ENCODE results near the gene SCUBE1. TPM values are rescaled to one million over a fixed set of nuclear protein-coding genes. Genes with fewer than 3 reads are reported as not detected.

Gene SCUBE1
- total RNA-seq, 4 donors from 2014 or later, result 0.78 to 3.5 (median 0.95) TPM

GRCh38 chr22:43202756-43203410 lies 140.3 kb downstream of the SCUBE1 start:
- Histone ChIP-seq H3K27me3 (no peaks in the 10 kb centered on the region), H3K27ac (no peak overlapping the region), H3K36me3 (no peaks in the 10 kb centered on the region), H3K9me3 (no peaks in the 10 kb centered on the region), H3K4me1 (no peaks in the 10 kb centered on the region), H3K4me3 (replicated peaks in 1 of 3) (no peak overlapping the region)
- DNase-seq, result no peak
- intact Hi-C loops (cut with DNase I), result no loop called here
- WGBS, 2 donors, result 73 to 82% methylated on average over 9 to 13 of the region's 13 CpGs
- no peak for TF ChIP-seq POLR2A (IDR thresholded peaks at IDR 0.05)
- TF ChIP-seq, protein P1, sequence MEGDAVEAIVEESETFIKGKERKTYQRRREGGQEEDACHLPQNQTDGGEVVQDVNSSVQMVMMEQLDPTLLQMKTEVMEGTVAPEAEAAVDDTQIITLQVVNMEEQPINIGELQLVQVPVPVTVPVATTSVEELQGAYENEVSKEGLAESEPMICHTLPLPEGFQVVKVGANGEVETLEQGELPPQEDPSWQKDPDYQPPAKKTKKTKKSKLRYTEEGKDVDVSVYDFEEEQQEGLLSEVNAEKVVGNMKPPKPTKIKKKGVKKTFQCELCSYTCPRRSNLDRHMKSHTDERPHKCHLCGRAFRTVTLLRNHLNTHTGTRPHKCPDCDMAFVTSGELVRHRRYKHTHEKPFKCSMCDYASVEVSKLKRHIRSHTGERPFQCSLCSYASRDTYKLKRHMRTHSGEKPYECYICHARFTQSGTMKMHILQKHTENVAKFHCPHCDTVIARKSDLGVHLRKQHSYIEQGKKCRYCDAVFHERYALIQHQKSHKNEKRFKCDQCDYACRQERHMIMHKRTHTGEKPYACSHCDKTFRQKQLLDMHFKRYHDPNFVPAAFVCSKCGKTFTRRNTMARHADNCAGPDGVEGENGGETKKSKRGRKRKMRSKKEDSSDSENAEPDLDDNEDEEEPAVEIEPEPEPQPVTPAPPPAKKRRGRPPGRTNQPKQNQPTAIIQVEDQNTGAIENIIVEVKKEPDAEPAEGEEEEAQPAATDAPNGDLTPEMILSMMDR (IDR thresholded peaks at IDR 0.05), result no peak

- no peaks in the 10 kb centered on the region for H3K36me3 ChIP-seq
- H3K27ac ChIP-seq, result no peak overlapping the region
- H3K27me3 ChIP-seq, result no peaks in the 10 kb centered on the region
- intact Hi-C loops (cut with DNase I), result no loop called here
- no peak for TF ChIP-seq POLR2A (IDR thresholded peaks at IDR 0.05)
- TF ChIP-seq, protein P1 (IDR thresholded peaks at IDR 0.05), result no peak
- 95 to 98% methylated on average over 10 of the region's 10 CpGs for WGBS, 2 donors
- H3K4me3 ChIP-seq (replicated peaks in 1 of 3), result no peak overlapping the region
- no peaks in the 10 kb centered on the region for H3K9me3 ChIP-seq
- DNase-seq, result no peak
- peaks cover 0 to 3% of the 10 kb centered on the region in 2 donors for H3K4me1 ChIP-seq
These were observed 140.8 kb downstream of the SCUBE1 start for GRCh38 chr22:43202326-43202725.

DNA sequence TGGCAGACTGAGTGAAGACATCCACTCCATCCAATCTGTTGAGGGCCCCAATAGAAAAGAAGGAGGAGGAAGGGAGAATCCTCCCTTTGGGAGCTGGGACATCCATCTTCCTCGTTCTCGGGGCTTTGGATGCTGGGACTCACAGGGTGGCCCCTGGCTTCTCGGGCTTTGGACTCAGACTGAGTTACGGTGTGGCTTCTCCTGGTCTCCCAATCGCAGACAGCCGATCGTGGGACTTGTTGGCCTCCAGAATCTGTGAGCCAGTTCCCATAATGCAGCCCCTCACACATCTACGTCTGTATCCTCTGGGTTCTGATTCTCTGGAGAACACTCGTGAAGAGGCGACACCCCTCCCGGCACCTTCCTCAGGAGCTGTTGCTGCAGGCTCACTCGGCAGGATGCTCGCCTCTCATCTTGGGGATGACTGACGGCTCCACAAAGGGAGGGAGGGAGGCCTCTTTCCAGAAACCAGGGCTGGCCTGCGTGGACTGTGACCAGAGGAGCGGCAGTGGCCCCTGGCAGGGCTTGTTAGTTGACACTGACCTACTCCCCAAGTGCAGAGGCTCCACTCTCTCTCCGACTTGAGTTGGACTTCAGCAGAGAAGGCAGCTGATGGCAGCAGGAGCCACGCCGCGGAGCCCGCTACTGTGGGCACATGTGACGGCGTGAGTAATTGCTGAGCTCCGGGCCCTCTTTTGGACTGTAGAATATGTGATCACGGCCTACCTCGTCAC lies 141.5 kb downstream of the SCUBE1 start:
- TF ChIP-seq, protein P1 (IDR thresholded peaks at IDR 0.05), result no peak
- no peak for TF ChIP-seq POLR2A (IDR thresholded peaks at IDR 0.05)
- Histone ChIP-seq H3K9me3 (no peaks in the 10 kb centered on the region), H3K4me3 (replicated peaks in 1 of 3) (no peak overlapping the region), H3K27ac (no peak overlapping the region), H3K27me3 (no peaks in the 10 kb centered on the region), H3K36me3 (no peaks in the 10 kb centered on the region), H3K4me1 (peaks cover 0 to 5% of the 10 kb centered on the region in 2 donors)
- intact Hi-C loops (cut with DNase I), result no loop called here
- 92 to 95% methylated on average over 25 to 26 of the region's 26 CpGs for WGBS, 2 donors
- no peak for DNase-seq

DNA sequence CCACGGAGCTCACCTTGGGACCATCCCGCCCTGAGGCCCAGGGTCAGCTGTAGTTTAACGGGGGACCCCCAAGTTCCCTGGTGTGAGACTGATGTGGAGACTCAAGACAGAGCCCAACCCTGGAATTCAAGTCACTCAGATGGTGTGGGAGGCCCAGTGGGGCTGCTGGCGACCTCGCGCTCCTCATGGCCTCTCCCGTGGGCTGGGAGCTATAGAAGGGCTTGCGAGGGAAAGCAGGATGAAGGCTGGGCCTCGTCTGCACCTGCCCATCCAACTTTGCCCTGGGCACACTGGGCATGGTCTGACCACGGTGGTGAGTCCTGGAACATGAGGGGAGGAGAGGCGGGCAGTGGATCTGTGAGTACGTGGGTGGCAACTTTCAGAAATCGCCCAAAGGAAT lies 142.6 kb downstream of the SCUBE1 start:
- no peaks in the 10 kb centered on the region for H3K9me3 ChIP-seq
- no peak for TF ChIP-seq POLR2A (IDR thresholded peaks at IDR 0.05)
- TF ChIP-seq, protein P1 (IDR thresholded peaks at IDR 0.05), result no peak
- H3K4me1 ChIP-seq, result peaks cover 0 to 5% of the 10 kb centered on the region in 2 donors
- intact Hi-C loops (cut with DNase I), result no loop called here
- H3K27me3 ChIP-seq, result no peaks in the 10 kb centered on the region
- WGBS, 2 donors, result 91 to 92% methylated on average over 12 to 13 of the region's 13 CpGs
- no peak overlapping the region for H3K4me3 ChIP-seq (replicated peaks in 1 of 3)
- no peak overlapping the region for H3K27ac ChIP-seq
- H3K36me3 ChIP-seq, result no peaks in the 10 kb centered on the region
- no peak for DNase-seq

DNA sequence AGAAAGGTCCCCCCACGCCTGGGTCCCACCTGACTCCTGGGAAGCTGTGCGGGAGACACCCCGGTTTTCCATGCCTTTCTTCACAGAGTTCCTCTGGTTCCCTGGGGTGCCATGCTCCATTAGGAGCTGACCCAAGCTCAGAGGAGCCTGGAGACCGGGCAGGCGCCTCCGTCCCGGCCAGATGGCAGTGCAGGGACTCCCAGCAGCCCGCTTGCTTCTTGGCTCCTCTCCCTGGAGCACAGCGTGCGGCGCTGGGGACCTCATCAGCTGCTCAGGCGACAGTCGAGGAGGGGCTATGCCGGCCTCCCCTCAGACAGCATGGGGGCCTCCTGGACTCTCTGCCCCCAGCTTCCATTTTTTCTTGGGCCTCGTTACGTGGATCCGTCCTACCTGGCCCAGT lies 143.1 kb downstream of the SCUBE1 start:
- WGBS, 2 donors, result 86 to 88% methylated on average over 16 to 17 of the region's 17 CpGs
- Histone ChIP-seq H3K36me3 (no peaks in the 10 kb centered on the region), H3K9me3 (no peaks in the 10 kb centered on the region), H3K4me1 (peaks cover 0 to 5% of the 10 kb centered on the region in 2 donors), H3K27ac (no peak overlapping the region), H3K4me3 (replicated peaks in 1 of 3) (no peak overlapping the region), H3K27me3 (no peaks in the 10 kb centered on the region)
- intact Hi-C loops (cut with DNase I), result no loop called here
- no peak for DNase-seq
- no peak for TF ChIP-seq POLR2A (IDR thresholded peaks at IDR 0.05)
- TF ChIP-seq, protein P1 (IDR thresholded peaks at IDR 0.05), result no peak

All from thyroid gland (tissue), 4 donors.